HG03571 (cell line): ENCODE measurements around the gene PRLH.

Experiments used
- ATAC-seq: cut with Tn5 transposase; IDR thresholded peaks from one replicate; pipeline ENCODE4 v1.9.1; 2021; ENCODE audit not compliant: unreplicated experiment

PRLH gene

DNA sequence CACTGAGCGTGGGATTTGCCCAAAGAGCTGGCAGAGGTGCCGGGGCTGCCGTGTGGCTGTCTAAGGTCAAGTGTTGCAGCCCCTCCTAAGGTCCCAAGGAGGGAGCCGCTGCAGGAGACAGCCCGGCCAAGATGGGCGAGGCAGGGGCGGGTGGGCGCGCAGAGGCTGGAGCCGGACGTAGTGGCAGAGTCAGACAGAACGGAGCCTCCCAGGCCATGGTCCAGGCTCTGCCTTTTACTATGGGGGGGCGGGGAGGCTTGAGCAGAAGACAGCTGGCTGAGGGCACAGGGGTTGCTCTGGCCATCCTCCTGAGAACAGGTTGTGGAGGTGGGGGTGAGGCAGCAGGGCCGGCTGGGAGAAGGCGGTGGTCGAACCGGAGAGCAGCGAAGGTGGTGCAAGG lies 27.5 kb upstream of the PRLH start:
- no peak for ATAC-seq

- ATAC-seq, result no peak
These were observed 26.7 kb upstream of the PRLH start for GRCh38 chr2:237539681-237540080.

GRCh38 chr2:237540223-237540775 lies 26.1 kb upstream of the PRLH start:
- no peak for ATAC-seq

DNA sequence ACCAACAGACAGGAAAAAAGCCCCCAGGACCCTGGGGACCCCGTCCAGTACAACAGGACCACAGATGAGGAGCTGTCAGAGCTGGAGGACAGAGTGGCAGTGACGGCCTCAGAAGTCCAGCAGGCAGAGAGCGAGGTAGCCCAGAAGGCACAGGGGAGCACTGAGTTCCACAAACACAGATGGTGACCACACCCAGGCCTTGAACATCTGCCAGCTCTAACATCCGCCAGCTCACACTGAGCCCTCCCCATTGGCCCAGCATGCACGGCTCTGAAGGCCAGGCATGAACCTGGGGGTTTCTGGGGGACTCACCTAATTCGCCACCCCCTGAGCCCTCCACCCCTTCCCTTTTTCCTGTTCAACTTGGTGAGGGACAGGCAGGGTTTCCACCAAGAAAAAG lies 25.6 kb upstream of the PRLH start:
- ATAC-seq, result no peak

- ATAC-seq, result no peak
These were observed 25.1 kb upstream of the PRLH start for GRCh38 chr2:237541243-237541642.

GRCh38 chr2:237542001-237542704 lies 24.2 kb upstream of the PRLH start:
- no peak for ATAC-seq

DNA sequence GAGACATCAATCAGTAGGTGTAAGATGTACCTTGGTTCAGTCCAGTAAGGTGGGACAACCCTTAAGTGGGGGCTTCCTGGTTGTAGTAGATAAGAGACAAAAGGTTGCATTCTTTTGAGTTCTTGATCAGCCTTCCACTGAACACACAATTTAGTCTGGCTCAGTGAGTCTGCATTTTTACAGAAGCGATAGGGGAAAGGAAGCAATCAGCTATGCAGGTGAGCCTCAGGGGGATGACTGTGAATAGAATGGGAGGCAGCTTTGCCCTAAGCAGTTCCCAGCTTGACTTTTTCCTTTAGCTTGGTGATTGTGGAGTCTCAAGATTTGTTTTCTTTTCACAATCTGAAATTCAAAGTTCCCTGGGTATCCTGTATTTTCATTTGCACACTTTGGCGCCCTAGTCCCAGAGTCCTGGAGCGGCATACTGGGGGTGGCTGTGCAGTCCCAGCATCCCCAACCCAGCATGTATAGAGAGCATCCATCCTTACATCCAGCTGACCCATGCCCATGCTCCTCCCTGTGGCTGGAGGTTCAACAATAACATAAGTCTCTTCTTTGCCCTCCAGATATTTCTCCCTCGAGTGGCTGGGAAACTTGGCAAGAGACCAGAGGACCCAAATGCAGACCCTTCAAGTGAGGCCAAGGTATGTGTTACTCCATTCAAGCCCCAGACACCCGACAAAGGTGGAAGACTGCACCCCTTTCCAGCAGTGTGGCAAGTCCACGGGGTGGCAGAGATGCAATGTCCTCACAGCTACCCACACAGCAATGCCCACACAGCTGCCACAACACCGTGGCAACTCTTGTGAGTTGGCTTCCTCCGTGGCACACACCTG lies 20.1 kb upstream of the PRLH start:
- ATAC-seq, result no peak

DNA sequence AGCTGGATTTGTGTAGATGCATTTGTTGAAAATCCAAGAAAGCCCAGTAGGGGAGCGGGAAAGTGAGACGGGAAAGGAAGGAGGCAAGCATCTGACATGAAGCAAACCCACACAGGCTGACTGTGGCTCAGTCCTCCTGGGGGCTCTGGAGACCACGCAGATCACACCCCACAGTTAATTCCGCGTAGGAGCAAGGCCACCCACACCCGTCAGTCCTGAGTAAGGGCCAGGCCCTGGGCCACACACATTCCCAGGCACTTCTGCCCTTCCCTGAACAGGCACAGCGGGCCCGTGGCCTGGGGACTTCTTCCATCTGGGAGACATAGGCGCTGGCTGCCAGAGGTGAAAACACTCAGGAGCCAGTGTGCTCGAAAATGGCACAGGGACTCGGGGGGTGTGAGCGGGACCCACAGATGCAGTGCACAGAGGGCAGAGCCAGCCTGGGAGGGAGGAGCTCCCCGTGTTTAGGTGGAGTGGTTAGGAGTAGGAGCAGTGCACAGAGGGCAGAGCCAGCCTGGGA lies 19.4 kb upstream of the PRLH start:
- ATAC-seq, result no peak

DNA sequence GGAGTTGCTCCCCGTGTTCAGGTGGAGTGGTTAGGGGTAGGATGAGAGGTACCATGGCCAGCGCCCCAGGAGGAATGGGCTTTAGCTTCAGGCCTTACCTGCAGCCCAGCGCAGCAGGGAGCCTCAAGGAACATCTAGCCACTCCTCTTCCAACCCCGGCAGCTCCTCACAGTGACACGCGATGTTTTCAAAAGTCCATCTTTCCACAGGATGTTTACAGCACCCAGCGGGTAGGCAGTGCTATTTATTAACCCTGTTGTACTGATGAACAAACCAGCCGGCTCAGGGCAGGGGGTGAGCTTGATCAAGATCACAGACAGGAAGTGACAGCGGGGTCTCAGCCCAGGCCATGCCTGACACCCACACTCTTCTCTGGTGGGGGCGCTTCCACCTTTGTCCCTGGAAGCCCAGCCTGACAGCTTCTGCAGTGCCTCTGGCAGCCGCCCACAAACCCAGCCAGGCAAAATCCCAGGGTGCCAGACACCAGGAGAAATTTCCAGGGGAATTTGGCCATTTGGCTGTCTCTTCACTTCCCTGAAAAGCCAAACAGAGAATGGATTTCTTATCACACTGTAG lies 18.4 kb upstream of the PRLH start:
- ATAC-seq, result no peak

DNA sequence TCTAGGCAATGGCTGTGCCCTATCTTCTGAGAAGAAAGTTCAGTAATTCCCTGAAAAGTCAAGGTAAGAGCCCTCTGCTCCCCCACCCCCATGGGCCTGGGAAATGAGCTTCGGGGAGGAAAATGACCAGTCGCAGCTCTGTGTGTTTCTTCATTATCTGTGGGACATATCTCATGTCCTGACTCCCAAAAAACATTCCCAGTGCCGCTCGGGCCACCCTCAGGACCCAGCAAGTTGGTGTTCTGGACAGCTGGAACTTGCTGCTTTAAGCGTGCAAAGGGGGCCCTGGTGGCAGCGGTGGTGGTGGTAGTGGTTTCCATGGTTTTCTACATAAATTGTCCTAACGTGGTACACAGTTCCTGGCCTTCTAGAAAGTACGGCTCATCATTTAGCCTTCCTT lies 17.2 kb upstream of the PRLH start:
- ATAC-seq, result no peak

GRCh38 chr2:237549643-237550415 lies 16.5 kb upstream of the PRLH start:
- ATAC-seq, result no peak

- no peak for ATAC-seq
These were observed 15.3 kb upstream of the PRLH start for GRCh38 chr2:237551071-237551574.

- ATAC-seq, result no peak
These were observed 13.5 kb upstream of the PRLH start for GRCh38 chr2:237552908-237553307.

DNA sequence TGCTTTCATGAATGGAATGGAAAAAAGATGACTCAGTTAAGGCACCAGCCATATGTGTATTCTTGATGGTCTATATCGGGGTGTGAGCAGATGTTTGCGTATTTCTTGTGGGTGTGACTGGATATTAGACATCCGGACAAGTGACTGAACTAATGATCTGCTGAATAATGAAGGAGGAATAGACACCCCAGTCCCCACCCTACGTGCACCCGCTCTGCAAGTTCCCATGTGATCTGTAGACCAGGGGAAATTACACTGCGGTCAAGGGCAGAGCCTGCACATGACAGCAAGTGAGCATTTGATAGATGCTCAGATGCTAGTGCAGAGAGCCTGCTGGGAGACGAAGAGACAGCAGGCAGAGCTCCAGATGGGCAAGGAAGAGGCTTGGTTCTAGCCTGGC lies 12.4 kb upstream of the PRLH start:
- ATAC-seq, result no peak

DNA sequence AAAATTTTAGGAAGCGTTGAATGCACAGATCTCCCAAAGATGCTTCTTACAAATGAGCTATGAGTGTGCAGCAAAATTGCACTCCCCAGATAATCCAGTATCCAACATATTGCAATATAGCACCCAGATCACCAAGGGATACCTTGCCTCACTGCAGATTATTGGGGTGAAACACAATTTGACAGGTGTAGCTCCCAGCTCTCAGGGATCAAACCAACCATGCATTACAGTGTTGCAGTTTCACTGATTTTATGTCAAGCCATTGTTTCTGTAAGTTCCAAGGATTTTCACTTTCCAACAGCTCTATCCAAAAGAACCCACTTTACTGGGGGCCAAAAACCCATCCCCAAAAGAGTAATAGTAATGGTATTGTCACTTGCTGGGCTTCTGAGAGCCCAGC lies 10.8 kb upstream of the PRLH start:
- no peak for ATAC-seq

DNA sequence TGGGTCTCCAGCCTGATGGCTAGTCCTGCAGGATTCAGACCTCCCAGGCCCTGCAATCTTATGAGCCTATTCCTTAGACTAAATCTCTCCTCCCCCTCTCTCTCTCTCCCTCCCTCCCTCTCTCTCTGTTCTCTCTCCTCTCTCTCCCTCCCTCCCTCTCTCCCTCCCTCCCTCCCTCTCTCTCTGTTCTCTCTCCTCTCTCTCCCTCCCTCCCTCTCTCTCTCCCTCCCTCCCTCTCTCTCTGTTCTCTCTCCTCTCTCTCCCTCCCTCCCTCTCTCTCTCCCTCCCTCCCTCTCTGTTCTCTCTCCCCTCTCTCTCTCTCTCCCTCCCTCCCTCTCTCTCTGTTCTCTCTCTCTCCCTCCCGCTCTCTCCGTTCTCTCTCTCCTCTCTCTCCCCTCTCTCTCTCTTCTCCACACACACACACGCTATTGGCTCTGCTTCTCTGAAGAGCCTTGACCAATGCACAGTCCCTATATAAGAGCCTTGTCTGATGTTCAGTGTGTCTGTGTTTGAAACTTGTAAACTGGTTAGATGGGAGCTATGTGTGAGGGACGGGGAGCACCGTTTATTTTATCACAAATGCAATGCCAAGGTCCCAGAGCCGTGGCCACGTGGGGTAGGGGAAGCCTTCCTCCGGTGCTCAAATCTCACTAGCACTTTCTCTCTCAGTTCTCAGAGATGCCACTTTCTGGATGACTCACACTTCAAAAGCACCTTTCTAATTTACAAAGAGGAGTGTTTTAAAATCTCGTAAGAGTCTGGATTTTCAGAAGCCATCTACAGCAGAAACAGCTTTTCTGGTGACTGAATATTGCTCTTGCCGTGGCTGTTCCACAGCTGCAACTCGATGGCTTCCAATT lies 9.4 kb upstream of the PRLH start:
- peak; percentile 96 for ATAC-seq

- ATAC-seq, result peak; percentile 23
These were observed 8.8 kb upstream of the PRLH start for GRCh38 chr2:237557633-237558015.

- ATAC-seq, result no peak
These were observed 7.3 kb upstream of the PRLH start for GRCh38 chr2:237558961-237559641.

- no peak for ATAC-seq
These were observed 5.2 kb upstream of the PRLH start for GRCh38 chr2:237561221-237561620.
